Left lung (tissue), 10 donors: Measurements from ENCODE around the gene PLCL1. TPM values are rescaled to one million over a fixed set of nuclear protein-coding genes. Genes with fewer than 3 reads are reported as not detected.

Experiments used
- ATAC-seq: fragments of 200-7000 bp; cut with Tn5 transposase; one replicate; pipeline ENCODE4 v1.9.1; 2020; ENCODE audit warnings: moderate library complexity
- DNase-seq, 4 donors: peaks; one replicate each; pipeline ENCODE4 v3.0.0-alpha.2; 2013 to 2020
- H3K27ac ChIP-seq, 2 donors: fragments of 200-600 bp; sonication (generic) in 1 of 2; one replicate each; pipeline versions ENCODE4 v1.5.0 to v1.8.0; 2020 to 2021
- H3K27me3 ChIP-seq, 2 donors: fragments of 200-600 bp; sonication (generic) in 1 of 2; one replicate each; pipeline versions ENCODE4 v1.5.0 to v1.8.0; 2020 to 2021
- H3K36me3 ChIP-seq, 2 donors: fragments of 200-600 bp; sonication (generic) in 1 of 2; one replicate each; pipeline versions ENCODE4 v1.5.0 to v1.8.0; 2020 to 2021
- H3K4me1 ChIP-seq, 2 donors: fragments of 200-600 bp; one replicate each; pipeline ENCODE4 v1.8.0; 2021
- H3K4me3 ChIP-seq, 2 donors: fragments of 200-600 bp; sonication (generic) in 1 of 2; one replicate each; pipeline versions ENCODE4 v1.5.0 to v1.8.0; 2020 to 2021; ENCODE audit warnings: mild to moderate bottlenecking in 1 of 2
- H3K9me3 ChIP-seq, 2 donors: fragments of 200-600 bp; sonication (generic) in 1 of 2; one replicate each; pipeline versions ENCODE4 v1.5.0 to v1.8.0; 2020 to 2021
- intact Hi-C, 2 donors: fragments of 100-400 bp; cut with DNase I; formaldehyde crosslinking; loops; one replicate each; pipeline versions ENCODE4 v1.11.2 to v1.14.2; 2022
- polyA plus RNA-seq, 6 donors: library from polyadenylated mRNA; unstranded; fragments of 120-200 nt; gene quantifications; one replicate each; pipeline ENCODE4 v1.2.1, GENCODE V29; 2013; ENCODE audit not compliant: insufficient read length in 6 of 6
- total RNA-seq, 2 donors: library from RNA; stranded (reverse); fragmentation: NEBNext Ultra II Directional; extraction: Animal tissue kit (Norgen Biotek cat#: 25700); gene quantifications; one replicate each; pipeline ENCODE4 v1.2.1, GENCODE V29; 2021
- TF ChIP-seq, protein P1 (sequence below), 2 donors: fragments of 200-600 bp; sonication (generic) in 1 of 2; IDR thresholded peaks; one replicate each; pipeline versions ENCODE4 v1.5.0 to v1.8.0; 2021; ENCODE audit warnings: antibody characterized with exemption in 2 of 2
- donor health status: DM: no; HTN: yes; CAD: no.
- donor health status: DM: no; HTN: no; CAD: no.

PLCL1 gene
- total and polyA plus RNA-seq, 8 donors: 3.4 to 15.3 (median 10.3) TPM

DNA sequence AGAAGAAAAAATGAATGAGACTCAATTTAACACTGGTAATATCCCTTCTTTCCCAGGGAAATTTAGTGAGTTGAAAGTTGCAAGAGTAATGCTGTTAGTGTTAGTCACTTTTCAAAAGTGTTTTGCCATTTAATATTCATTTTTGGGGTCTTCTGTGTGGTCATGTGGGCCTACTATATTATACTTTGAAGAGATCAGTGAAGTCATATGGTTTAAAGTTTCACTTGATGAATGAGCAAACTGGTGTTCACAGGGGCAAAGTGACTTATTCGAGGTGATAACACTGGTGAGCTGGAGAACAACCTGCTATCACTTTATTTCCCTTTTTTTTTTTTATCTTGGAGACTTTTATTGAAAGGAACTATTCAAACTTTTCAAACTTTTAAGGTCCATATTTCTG, 196.0 kb downstream of the PLCL1 start:
- ATAC-seq (no peak), DNase-seq (no peak)
- Histone ChIP-seq H3K36me3 (no peaks in the 10 kb centered on the region), H3K27ac (no peak overlapping the region), H3K4me3 (no peak overlapping the region), H3K4me1 (no peaks in the 10 kb centered on the region), H3K27me3 (no peaks in the 10 kb centered on the region), H3K9me3 (no peaks in the 10 kb centered on the region)
- TF ChIP-seq, protein P1, sequence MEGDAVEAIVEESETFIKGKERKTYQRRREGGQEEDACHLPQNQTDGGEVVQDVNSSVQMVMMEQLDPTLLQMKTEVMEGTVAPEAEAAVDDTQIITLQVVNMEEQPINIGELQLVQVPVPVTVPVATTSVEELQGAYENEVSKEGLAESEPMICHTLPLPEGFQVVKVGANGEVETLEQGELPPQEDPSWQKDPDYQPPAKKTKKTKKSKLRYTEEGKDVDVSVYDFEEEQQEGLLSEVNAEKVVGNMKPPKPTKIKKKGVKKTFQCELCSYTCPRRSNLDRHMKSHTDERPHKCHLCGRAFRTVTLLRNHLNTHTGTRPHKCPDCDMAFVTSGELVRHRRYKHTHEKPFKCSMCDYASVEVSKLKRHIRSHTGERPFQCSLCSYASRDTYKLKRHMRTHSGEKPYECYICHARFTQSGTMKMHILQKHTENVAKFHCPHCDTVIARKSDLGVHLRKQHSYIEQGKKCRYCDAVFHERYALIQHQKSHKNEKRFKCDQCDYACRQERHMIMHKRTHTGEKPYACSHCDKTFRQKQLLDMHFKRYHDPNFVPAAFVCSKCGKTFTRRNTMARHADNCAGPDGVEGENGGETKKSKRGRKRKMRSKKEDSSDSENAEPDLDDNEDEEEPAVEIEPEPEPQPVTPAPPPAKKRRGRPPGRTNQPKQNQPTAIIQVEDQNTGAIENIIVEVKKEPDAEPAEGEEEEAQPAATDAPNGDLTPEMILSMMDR (IDR thresholded peaks at IDR 0.05): no peak
- intact Hi-C loops: no loop called here

DNA sequence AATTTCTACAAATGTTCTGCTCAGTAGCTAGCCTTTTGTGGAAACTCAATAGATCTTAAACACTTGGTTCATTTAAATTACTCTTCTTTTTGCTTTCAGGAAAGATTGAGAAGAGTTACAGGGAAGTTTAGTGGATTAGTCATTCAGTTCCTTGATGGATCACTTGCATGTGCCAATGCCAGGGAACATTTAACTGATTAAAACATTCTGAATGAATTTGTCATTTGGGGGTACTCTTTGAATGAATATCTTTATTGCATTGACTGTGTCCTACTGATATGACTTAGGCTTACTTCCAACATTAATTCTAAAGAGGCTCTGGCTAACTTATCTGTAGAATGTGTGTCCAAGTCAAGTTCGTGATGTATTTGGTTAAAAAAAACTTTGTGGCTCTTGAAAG, 199.8 kb downstream of the PLCL1 start:
- Histone ChIP-seq H3K4me3 (no peak overlapping the region), H3K4me1 (no peaks in the 10 kb centered on the region), H3K36me3 (no peaks in the 10 kb centered on the region), H3K27ac (no peak overlapping the region), H3K27me3 (no peaks in the 10 kb centered on the region), H3K9me3 (peaks cover 0 to 2% of the 10 kb centered on the region in 2 donors)
- intact Hi-C loops: no loop called here
- ATAC-seq (no peak), DNase-seq (no peak)
- TF ChIP-seq, protein P1 (IDR thresholded peaks at IDR 0.05): no peak

- no peak overlapping the region for H3K27ac ChIP-seq
- intact Hi-C loops: no loop called here
- DNase-seq (no peak), ATAC-seq (no peak)
- TF ChIP-seq, protein P1 (IDR thresholded peaks at IDR 0.05): no peak
- no peak overlapping the region for H3K4me3 ChIP-seq
- H3K36me3 ChIP-seq: no peaks in the 10 kb centered on the region
- H3K27me3 ChIP-seq: no peaks in the 10 kb centered on the region
- peaks cover 0 to 6% of the 10 kb centered on the region in 2 donors for H3K9me3 ChIP-seq
- no peaks in the 10 kb centered on the region for H3K4me1 ChIP-seq
These were observed 200.8 kb downstream of the PLCL1 start for GRCh38 chr2:198004921-198005829.

- no peak overlapping the region for H3K4me3 ChIP-seq
- DNase-seq (no peak), ATAC-seq (no peak)
- no peaks in the 10 kb centered on the region for H3K27me3 ChIP-seq
- no peaks in the 10 kb centered on the region for H3K36me3 ChIP-seq
- H3K4me1 ChIP-seq: no peaks in the 10 kb centered on the region
- intact Hi-C loops: no loop called here
- no peak overlapping the region for H3K27ac ChIP-seq
- TF ChIP-seq, protein P1 (IDR thresholded peaks at IDR 0.05): no peak
- H3K9me3 ChIP-seq: peaks cover 0 to 17% of the 10 kb centered on the region in 2 donors
These were observed 202.3 kb downstream of the PLCL1 start for GRCh38 chr2:198006733-198007132.

- TF ChIP-seq, protein P1 (IDR thresholded peaks at IDR 0.05): no peak
- H3K9me3 ChIP-seq: peaks cover 0 to 26% of the 10 kb centered on the region in 2 donors
- ATAC-seq: no peak
- intact Hi-C loops: no loop called here
- no peak overlapping the region for H3K4me3 ChIP-seq
- H3K27ac ChIP-seq: no peak overlapping the region
- no peak for DNase-seq
- H3K4me1 ChIP-seq: no peaks in the 10 kb centered on the region
- no peaks in the 10 kb centered on the region for H3K36me3 ChIP-seq
- no peaks in the 10 kb centered on the region for H3K27me3 ChIP-seq
These were observed 203.8 kb downstream of the PLCL1 start for GRCh38 chr2:198008230-198008629.
